NOMO-1 treated with dmso at 0.1 percent for 144 hours (cell line): Measurements from ENCODE around the gene ALS2.
A peak's percentile ranks its signal among the peaks of the same experiment; 100 is the strongest.
"Not testable (repeated sequence)": the region's sequence is repeated elsewhere in the genome, so short reads cannot be mapped to it uniquely, and the experiment has no call there.

Experiments
- DNase-seq: peaks from one replicate; lab custom pipeline; 2025; ENCODE audit not compliant: unreplicated experiment; lab: John Stamatoyannopoulos, UW

The ALS2 gene

DNA sequence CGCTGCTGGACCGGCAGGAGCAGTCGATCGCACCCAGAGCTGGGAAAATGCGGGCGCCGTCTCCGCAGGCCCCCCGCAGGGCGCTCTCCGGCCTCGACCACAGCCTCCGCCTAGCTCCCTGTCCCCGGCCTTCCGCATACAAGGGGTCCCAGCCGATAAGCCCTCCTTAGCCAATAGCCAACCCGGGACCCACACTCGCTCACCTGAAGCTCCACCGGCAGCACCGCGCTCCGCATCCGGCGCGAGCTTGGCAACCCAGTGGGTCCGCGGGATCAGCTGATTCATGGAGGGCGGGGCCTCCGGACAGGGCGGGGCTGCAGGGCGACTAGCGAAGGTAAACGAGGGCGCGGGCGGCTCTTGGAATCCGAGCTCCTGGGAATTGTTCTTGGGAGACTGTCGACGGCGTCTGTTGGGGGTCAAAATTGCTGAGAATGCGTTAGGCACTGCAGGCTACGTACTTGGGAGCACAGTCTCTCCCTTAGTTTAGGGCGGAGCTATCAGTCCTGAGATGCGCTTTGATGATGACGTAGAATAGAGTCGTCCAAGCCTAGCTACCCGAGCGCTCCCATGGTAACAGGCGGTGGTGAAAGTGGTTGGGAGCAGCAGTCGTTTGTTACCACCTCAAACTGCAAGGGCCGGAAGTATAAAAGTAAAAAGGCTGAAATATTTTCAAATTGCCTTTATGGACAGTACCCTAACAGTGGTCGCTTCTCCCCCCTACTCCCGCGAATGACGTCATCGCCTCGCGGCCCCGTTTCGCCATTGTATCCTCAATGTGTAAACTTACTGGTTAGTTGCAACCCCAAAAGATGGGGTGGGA, at the start of gene ALS2:
TSS of gene ALS2 (minus strand) at position 260 of the 820 bp plus-strand sequence. CDS start 12,048 bp downstream, outside the sequence.
- DNase-seq = peak; percentile 86

DNA sequence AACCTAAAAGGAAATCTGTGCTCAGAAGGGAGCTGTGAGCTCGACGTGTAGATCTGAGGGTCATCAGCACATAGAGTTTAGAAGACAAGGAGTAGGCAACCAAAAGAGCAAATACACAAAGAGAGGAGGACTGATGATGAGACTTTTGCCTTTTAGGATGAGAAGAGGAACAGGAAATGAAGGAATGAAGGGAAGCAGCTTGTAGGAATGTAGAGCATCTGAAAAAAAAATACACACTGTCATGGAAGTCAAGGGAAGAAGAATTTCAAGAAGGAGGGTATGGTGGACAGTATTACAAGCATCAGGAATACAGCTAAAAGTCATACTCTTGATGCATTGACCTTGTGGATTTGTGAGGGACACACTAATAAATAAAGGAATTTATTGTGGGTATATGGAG, 47.5 kb upstream of the ALS2 start:
- DNase-seq = no peak

DNA sequence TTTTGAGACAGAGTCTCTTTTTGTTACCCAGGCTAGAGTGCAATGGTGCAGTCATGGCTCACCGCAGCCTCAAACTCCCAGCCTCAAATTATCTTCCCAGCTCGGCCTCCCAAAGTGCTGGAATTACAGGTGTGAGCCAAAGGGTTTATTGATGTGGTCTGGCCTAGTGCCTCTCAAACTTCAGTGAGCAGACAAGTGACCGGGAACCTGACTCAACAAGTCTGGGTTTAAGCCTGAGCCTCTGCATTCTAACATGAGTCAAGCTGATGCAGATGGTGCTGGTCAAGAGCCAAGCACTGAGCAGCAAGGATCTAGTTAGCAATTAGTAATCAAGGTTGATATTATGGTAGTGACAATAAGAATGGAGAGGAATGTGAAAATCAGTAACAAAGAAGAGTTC, 46.9 kb upstream of the ALS2 start:
- DNase-seq = no peak

DNA sequence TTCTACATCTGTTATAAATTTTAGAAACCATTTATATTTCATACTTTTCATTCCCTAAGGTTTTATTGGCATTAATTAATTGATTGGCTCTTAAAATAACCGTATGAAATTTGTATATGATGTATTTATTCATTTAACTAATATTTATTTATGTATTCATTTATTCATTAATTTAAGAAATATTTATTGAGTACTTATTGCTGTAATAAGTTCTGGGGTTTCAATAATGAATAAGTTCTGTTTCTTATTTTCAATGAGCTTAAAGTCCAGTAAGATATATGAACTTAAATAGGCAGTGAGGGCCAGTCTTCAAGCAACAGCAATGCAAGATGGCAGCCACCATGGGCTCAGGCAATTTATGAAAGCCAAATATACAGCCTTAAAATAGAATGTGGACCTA, 43.5 kb upstream of the ALS2 start:
- no peak for DNase-seq

DNA sequence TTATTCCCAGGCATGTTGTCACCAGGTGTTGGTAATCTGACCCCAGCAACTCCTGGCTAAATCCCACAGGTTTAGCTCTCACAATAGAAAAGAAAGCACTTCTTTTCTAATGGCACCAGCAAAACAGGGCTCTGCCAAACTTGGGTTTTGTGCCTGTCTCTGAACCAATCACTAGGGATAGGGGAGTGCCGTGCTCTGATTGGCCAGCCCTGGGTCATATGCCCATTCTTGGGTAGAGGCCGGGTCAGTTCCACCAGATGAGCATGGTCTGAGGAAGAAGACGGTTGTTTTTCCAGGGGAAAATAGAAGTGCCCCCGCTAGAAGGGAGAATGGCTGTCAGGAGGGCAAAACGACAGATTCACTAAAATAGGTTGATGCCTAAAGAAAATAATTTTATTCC, 40.3 kb upstream of the ALS2 start:
- DNase-seq = no peak

DNA sequence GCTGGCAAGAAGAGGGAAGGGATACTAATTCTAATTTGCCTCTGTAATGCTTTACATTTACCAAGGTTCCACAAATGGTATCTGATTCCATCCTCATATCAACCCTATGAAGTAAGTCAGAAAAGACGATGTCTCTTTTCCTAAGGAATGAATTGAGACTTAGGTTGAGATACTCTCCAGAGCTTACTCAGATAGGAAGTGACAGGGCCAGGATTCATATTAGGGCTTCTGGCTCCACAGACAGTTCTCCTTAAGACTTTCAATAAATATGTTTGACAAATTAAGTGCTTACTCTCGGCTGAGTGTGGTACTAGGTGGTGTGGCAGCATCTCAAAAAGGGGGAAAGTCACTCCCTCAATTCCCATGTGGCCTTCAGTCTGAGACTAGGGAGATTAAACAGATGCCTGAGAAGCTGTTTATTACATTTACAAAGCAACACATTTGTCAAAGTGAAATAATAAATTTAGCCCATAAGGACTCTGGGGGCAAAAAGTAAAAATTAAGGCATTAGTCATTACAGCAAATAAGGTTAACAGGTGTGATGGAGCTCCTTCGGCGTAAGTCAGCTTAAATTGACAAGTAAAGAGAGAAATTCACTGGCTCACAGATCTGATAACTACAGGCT, 39.8 kb upstream of the ALS2 start:
- no peak for DNase-seq

DNA sequence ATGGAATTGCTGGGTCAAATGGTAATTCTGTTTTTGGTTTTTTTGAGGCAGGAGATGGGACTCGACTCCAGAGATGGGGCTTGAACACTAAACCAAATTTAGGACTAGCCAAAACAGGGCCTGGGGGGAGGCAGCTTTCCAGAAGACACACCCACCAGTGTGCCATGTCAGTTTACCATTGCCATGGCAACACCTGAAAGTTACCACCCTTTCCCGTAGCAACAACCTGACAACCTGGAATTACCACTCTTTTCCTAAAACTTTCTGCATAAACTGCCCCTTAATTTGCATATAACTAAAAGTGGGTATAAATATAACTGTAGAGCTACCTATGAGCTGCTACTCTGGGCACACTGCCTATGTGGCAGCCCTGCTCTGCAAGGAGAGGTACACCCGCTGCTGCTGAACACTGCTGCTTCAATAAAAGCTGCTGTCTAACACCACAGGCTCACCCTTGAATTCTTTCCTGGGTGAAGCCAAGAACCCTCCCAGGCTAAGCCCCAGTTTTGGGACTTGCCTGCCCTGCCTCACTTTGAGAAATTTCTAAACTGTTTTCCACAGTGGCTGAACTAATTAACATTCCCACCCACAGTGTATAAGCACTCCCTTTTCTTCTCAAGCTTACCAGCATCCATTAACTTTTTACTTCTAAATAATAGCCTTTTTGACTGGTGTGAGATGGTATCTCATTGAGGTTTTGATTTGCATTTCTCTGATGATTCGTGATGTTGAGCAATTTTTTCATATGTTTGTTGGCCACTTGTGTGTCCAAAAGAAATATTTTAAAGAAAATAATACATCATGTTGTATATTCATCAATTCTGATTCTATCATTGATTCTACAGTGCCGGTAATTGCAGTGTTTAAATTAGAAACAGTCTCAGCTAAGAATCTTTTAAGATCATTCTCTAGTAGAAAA, 36.2 kb upstream of the ALS2 start:
- DNase-seq = no peak

DNA sequence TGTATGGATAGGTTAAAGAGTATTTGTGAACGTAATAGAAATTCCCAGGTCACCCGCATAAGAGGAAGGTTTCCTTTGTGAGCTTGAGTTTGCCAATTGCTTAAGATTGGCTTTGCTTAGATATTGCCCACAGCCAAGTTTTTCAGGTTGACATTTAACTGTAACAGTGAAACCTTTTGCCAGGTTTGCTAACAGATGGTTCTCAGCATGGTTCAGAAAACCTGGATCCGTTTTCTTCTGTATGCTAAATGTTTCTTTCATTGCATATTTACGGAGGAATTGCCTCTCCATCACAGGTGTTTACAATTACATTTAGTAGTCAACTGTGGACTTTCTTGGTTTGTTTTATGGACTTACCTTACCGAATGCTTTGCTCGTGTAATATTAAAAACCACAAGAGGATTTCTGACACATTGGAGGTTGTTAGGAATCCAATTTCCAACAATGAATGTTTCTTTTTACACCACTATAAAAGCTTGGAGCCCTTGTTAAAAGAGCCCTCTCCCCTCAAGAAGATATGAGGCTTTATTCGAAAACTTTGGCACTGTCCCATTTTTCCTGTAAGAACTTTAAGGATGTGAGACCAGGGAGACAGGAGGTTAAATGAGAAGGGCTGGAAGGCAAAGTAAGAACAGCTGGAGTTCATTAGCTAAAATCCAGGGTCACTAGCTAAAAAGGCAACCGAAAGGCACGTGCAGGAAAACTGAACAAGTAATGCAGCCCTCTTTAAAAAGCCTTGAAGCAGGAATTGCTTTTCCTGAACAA, 33.4 kb upstream of the ALS2 start:
- DNase-seq = no peak

DNA sequence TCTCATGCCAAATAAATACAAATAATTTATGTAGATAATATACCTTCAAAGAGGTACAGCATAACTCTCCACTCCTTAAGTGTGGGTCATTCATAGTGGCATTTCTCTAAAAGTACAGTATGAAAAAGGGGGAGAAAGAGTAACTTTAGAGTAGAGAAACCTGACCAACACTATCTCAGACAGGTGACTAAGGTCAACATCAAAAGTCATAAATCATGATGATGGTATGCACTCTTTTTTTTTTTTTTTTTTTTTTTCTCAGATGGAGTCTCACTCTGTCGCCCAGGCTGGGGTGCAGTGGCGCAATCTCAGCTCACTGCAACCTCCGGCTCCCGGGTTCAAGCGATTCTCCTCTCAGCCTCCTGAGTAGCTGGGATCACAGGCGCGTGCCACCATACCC, 29.9 kb upstream of the ALS2 start:
- not testable (repeated sequence) for DNase-seq

DNA sequence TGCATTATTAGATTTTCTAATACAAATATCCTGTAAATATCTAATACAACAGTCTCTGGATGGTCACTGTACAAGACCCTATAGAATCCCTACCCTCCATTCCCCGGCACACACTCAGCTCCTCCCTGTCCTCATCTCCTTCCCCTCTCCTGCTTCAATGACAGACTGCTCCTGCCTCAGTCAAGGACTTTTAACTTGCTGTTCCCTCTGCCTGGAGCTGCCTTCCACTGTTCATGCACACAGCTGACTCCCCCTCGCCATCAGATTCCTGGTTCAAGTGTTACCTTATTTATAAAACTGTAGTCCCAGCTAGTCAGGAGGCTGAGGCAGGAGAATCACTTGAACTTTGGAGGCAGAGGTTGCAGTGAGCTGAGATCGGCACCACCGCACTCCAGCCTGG, 28.9 kb upstream of the ALS2 start:
- DNase-seq = no peak

DNA sequence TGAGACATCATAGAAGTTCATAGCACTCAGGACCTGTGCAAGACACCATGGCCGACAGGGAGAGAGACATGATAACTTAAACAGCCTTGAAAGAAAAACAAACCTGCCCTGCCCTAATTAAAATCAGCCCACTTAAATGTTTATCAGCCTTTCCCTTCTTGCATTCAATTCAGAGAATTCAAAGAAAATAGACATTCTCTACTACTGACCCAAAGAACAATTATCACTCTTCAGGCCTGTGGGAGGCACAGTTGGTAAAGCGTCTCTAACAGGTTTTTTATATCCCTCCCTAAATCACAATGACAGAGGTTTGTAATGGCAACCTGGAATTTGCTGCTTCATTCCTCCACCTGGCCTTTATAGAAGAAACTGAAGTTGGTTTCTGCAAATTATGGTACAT, 27.3 kb upstream of the ALS2 start:
- no peak for DNase-seq

DNA sequence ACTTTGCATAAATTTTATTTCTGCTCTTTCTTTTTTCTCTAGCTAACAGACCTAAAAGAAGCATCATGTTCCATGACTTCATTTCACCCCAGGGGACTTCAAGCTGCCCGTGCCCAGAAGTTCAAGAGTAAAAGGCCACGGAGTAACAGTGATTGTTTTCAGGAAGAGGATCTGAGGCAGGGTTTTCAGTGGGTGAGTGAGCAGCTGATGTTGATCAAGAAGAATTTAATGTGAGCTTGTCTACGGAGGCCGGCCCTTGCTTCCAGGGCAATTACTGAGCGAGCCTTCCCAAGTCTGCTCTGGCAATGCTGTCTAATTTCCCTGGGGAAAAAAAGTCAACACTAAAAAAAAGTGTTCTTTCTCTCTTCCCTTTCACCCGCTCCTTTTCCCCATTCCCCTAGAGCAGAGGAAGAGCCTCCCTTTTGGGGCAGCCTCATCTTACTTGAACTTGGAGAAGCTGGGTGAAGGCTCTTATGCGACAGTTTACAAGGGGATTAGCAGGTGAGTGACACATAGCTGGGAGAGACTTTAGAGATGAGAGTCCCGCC, 26.8 kb upstream of the ALS2 start:
- no peak for DNase-seq

DNA sequence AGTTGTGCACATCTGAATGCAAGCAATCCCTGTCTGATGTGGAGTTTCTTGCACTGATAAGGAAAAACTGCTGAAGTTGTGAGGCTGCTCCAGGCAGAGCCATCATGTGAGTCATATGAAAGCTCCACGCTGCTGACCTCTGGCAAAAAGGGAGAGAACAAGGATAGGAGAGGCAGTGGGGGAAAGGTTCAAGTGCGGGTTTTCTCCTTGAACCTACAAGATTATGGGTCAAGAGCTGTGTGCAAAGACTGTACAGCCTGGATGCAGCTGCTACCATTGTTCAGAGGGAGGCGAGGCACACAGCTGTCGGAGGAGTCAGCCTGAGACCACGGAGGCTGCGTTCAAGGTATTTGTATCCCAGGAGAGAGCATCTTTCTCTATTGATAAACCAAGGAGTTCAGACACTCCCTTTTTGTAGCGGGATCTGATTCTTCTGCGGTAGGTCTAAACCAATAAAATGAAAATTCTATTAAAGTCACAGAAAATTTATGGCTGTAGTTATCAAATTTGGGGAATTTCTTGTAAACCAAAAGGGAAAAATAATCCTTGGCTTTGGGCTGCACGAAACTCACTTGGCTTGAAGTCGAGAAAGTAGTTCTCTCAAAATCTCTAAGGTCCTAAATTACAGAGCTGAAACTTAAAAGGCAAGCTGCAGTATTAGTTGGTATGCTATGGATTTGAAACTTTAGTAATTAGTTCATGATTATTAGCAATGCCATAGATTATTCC, 25.9 kb upstream of the ALS2 start, which contains the start of gene CDK15:
TSS of gene CDK15 (plus strand) at position 96 of the 729 bp plus-strand sequence. CDS start at position 224, 128 bp downstream.
- no peak for DNase-seq

DNA sequence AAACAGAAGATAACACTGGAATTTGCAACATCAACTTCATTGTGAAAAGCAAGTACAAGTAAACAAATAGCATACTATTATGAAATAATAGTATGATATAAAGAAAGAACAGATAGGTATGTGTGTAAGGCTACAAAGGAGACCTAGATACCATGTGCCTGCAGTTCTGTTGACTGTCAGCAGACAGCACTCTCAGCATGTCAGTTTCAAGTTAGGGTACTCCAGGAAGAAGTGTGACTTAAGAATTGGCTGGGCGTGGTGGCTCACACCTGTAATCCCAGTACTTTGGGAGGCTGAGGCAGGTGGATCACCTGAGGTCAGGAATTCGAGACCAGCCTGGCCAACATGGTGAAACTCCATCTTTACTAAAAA, 18.2 kb upstream of the ALS2 start:
- DNase-seq = not testable (repeated sequence)

DNA sequence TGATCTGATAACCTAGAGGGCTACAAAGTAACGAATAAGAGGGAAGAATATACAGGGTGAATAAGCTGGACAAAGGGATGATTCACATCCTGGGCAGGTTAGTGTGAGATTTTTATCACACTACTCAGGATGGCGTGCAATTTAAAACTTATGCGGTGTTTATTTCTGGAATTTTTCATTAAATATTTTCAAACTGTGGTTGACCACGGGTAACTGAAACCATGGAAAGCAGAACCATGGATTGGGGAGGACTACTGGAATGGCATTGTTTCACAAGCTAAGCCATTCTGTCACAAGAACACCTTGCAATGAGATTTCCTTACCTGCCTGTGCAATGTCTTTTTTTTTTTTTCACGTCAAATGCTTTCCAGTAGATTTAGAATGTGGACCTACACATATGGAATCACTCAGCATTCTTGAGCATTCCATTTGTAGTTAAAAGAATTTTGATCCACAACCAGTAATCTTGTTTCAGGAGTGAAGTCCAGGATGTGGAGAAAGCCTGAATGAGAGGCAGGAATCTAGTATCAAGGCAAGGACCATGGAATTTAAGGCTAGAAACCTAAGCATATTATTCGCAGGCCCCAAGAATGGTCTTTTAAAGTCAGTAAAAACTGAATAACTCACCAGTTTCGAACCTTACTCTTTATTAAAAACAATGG, 17.6 kb upstream of the ALS2 start:
- DNase-seq = no peak

DNA sequence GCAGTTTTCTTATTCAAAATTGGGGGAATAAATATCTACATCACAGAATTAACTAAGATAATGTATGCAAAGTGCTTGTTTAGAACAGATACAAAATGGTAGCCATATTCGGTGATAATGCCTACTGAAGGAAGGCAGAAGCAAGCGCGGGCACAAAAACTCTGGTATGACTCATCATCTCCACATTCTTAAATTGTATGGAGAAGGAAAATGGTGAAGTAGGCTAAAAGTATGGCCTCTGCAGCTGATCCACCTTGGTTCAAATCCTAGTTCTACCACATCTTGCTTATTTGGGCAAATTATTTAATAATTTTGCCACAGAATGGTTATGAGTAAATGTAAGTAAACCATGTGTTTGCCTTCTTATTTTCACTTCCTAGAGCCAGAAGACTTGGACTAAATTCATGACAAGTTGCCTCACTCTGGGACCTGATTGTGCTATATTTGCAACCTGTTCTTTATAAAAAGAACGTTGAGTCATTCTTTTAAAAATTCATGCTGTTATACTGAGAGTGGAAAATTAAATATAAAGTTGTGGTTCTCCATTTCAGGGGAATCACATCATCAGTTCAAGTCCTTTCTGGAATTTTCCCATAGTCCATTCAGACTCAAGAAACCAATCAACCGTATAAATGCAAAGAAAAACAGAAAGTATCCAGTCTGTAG, 16.6 kb upstream of the ALS2 start:
- DNase-seq = no peak

DNA sequence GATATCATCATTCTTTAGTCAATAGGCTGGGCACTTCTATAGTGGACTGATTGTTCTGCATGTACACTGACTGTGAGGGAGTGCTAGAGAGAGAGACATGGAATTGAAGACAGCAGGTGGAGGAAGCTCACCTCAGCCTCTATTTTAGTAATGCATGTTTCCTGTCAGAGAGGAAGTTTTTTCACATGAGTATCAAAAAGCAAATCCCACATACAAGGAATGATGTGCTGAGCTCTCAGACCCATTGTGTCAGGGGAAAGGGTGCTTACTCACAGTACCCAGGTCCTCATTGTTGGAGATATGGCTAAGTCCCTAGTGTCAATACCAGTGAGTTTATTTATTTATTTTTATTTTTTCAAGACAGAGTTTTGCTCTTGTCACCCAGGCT, 15.7 kb upstream of the ALS2 start:
- no peak for DNase-seq

DNA sequence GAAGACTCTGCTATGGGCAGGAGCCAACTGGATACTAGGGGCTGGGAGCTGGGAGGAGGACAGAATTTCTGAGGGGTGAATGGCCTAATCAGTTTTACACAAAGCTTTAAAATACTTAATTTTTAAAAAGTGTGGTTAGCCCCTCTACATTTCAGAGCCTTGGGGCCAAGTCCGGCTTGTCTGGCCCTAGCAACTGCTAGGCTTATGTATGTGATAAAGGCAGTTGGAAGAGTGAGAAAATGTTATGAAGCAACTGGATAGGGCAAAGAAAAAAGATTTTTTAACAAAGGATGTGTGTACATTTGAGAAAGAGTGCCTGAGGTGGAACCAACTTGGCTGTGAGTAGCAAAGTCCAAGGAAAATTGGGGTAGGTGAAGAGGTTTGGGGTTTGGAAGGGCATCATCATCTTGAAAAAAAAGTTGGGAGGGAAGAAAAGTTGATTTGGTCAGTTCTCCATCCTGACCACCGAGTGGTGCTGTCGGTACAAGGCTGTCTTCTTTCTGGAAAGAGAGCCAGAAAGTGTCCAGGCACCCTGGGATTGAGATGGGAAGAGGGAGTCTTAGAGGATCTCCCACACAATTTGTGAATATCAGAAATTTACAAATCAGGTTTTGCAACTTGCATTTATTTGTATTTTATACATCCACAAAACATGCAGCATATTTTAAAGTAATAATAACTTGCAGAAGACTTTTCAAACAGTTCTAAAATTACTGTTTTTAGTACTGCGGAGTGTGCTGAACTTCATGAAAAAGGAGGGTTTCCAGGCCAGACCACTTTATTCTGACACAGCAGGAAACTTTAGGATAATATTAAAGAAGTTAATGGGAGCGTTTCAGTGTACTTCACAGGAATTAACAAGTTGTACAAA, 15.1 kb upstream of the ALS2 start:
- DNase-seq = no peak
